Measurements from ENCODE around the gene FBRSL1. TPM values are rescaled to one million over a fixed set of nuclear protein-coding genes. Genes with fewer than 3 reads are reported as not detected.
"Not testable (repeated sequence)": the region's sequence is repeated elsewhere in the genome, so short reads cannot be mapped to it uniquely, and the experiment has no call there.

Gene FBRSL1
- total RNA-seq, 4 donors from 2014 or later, result 5.9 to 16.0 (median 9.4) TPM

DNA sequence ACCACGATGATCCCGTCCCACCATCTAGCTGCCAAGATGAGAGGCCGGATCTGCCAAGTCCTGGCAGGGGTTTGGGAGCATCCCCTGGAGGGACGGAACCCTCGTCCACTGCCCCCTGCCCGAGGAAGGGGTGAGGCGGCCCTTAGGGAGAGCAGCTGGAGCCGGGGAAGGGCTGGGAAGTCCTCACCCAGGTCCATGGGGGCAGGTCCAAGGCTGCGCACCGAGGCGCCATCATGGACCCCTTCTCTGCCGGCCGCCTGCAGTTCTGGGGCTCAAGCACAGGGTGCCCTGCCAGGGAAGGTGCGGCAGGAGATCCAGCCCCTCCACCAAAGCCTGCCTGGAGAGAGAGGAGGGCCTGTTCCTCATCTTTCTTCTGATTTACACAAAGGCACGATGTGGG, 17.6 kb upstream of the FBRSL1 start:
- no peak for ATAC-seq (ENCODE audit: low FRiP score)
- TF ChIP-seq, protein P1, sequence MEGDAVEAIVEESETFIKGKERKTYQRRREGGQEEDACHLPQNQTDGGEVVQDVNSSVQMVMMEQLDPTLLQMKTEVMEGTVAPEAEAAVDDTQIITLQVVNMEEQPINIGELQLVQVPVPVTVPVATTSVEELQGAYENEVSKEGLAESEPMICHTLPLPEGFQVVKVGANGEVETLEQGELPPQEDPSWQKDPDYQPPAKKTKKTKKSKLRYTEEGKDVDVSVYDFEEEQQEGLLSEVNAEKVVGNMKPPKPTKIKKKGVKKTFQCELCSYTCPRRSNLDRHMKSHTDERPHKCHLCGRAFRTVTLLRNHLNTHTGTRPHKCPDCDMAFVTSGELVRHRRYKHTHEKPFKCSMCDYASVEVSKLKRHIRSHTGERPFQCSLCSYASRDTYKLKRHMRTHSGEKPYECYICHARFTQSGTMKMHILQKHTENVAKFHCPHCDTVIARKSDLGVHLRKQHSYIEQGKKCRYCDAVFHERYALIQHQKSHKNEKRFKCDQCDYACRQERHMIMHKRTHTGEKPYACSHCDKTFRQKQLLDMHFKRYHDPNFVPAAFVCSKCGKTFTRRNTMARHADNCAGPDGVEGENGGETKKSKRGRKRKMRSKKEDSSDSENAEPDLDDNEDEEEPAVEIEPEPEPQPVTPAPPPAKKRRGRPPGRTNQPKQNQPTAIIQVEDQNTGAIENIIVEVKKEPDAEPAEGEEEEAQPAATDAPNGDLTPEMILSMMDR (IDR thresholded peaks at IDR 0.05), result no peak
- DNase-seq (ENCODE audit: low spot score), result no peak

DNA sequence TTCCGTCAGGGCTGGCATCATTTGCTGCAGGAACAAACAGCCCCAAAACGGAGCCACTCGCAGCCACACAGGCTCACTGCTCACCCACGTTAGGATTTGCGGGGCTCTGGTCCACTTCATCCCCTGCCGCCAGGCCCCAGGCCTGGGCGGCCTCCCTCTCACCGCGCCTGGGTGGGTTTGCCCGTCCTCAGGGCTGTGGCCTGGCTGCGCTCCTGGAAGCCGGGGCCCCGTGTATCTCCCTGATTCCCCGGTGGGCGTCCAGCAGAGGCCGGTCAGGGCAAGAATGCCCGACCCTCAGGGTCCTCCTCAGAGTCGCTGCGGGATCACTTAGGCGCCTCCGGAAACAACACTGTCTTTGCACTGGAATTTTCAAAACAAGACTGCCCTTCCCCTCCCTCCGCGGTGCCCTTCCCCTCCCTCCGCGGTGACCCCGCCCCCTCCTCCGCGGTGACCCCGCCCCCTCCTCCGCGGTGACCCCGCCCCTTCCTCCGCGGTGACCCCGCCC, 15.7 kb upstream of the FBRSL1 start:
- DNase-seq (ENCODE audit: low spot score) (no peak), ATAC-seq (ENCODE audit: low FRiP score) (no peak)
- TF ChIP-seq, protein P1 (IDR thresholded peaks at IDR 0.05), result no peak

DNA sequence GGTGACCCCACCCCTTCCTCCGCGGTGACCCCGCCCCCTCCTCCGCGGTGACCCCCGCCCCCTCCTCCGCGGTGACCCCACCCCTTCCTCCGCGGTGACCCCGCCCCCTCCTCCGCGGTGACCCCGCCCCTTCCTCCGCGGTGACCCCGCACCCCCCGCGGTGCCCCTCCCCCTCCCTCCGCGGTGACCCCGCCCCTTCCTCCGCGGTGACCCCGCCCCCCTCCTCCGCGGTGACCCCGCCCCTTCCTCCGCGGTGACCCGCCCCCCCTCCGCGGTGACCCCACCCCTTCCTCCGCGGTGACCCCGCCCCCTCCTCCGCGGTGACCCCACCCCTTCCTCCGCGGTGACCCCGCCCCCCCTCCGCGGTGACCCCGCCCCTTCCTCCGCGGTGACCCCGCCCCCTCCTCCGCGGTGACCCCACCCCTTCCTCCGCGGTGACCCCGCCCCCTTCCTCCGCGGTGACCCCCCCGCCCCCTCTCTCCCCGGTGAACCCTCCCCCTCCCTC, 15.1 kb upstream of the FBRSL1 start:
- ATAC-seq (ENCODE audit: low FRiP score); DNase-seq (ENCODE audit: low spot score): not testable (repeated sequence)

DNA sequence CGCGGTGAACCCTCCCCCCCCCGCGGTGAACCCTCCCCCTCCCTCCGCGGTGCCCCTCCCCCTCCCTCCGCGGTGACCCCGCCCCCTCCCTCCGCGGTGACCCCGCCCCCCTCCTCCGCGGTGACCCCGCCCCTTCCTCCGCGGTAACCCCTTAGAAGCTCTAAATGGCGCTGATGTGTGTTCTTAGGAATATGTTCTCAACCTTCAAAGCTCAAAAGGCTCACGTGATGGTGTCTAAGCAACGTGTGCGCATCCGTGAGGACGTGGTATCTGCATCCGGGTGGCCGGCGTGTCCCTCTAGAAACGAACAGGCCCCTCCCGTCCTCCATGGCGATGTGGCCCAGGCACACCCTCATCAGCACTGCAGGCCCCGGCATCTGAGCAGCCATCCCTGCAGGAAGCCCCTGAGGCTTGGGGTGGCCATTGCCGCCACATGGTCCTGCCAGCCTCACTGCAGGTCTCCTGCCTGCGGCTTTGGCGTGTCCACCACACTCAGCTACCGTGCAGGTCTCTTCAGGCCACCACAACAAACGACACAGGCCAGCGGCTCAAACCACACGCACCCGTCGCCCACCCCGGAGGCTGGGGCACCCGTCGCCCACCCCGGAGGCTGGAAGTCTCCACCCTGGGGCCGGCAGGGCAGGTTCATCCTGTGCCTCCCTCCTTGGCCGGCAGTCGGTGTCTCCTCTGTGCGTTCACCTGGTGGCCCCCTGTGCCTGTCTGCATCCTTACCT, 14.5 kb upstream of the FBRSL1 start:
- no peak for ATAC-seq (ENCODE audit: low FRiP score)
- DNase-seq (ENCODE audit: low spot score), result no peak

DNA sequence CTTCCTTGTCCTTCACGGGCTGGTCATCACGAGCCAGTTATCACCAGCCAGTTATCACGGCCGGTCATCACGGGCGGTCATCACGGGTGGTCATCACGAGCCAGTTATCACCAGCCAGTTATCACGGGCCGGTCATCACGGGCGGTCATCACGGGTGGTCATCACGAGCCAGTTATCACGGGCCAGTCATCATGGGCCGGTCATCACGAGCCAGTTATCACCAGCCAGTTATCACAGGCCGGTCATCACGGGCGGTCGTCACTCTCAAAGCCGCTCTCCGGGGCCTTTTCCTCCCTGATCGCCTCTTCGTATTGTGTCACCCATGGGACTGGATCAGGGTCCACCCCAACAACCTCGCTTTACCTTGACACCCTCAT, 13.9 kb upstream of the FBRSL1 start:
- DNase-seq (ENCODE audit: low spot score) (no peak), ATAC-seq (ENCODE audit: low FRiP score) (no peak)
- TF ChIP-seq, protein P1 (IDR thresholded peaks at IDR 0.05), result no peak

More for the DNA sequence above, 14.5 kb upstream of the FBRSL1 start:
- TF ChIP-seq, protein P1 (IDR thresholded peaks at IDR 0.05), result no peak

DNA sequence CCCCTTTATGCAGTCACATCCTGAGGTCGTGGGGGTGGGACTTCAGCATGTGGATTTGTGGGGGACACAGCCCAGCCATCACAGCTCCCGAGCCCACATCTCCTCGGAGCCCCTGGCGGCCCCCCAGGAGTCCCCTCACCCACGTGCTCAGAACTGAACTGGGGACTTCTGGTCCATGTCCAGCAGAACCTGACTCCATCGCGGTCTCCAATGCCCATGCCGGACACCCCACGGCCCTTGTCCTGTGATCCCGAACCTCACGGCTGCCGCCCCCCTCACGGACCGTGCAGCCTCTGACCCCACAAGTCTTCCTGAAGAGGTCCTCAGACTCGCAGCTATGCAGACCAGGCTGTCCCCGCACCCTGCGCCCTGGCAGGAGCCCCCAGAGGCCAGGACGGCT, 13.5 kb upstream of the FBRSL1 start:
- ATAC-seq (ENCODE audit: low FRiP score) (no peak), DNase-seq (ENCODE audit: low spot score) (no peak)
- TF ChIP-seq, protein P1 (IDR thresholded peaks at IDR 0.05), result no peak

DNA sequence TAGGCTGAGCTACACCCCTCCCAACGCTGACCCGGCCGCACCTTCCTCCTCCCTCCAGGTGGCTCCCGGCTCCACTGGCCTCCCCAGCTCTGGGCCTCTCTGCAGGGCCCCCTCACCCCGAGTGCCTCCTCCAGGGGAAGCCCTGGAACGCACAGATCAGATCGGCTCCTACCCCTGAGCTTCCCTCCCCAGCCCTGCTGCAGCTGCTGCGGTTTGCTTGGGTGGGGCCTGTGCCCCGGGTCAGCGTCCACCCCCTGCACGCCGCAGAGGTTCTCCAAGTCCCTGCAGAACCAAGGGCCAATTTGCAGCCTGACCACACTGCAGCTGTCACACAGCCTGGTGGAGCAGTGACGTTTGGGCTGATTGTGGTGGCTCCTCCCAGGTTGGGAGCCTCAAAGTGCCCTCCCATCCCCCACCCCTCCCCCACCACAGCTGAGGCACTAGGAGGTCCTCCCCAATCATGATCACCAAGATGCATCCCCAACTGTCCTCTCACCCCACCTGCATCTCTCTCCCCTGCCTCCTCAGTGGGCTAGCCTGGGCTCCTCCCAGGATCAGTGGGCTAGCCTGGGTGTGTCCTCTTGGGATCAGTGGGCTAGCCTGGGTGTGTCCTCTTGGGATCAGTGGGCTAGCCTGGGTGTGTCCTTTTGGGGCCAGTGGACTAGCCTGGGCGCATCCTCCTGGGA, 12.8 kb upstream of the FBRSL1 start:
- TF ChIP-seq, protein P1 (IDR thresholded peaks at IDR 0.05), result no peak
- DNase-seq (ENCODE audit: low spot score) (no peak), ATAC-seq (ENCODE audit: low FRiP score) (no peak)
